HCT116 (cell line): ENCODE data around the gene C10orf120. TPM values are rescaled to one million over a fixed set of nuclear protein-coding genes. Genes with fewer than 3 reads are reported as not detected.

ENCODE experiments used
- ATAC-seq: fragments of 200-7000 bp; cut with Tn5 transposase; 2 replicates; pipeline ENCODE4 v1.9.1; 2020; ENCODE audit warnings: mild to moderate bottlenecking, moderate library complexity
- BruUV-seq: library from RNA; stranded (reverse); fragments of 400-500 nt; replicated peaks from 2 replicates; lab custom pipeline; 2021; lab: Mats Ljungman, UMichigan
- CTCF ChIA-PET: fragments of 300-600 bp; sonication (Branson Sonifier 250); formaldehyde crosslinking; loops from one replicate; lab custom pipeline; 2021; ENCODE audit warnings: antibody characterized with exemption; lab: Charles Lee
- POLR2A ChIA-PET: fragments of 300-600, 350-600 bp; sonication (Branson Sonifier 250); formaldehyde crosslinking; loops from one replicate; lab custom pipeline; 2021; ENCODE audit warnings: antibody characterized with exemption; lab: Charles Lee
- RAD21 ChIA-PET, 2 experiments: fragments of 300-600 bp; sonication (Branson Sonifier 250); formaldehyde crosslinking; loops; one replicate each; lab custom pipeline; 2023; ENCODE audit warnings: low total read pairs in 2 of 2; ENCODE audit not compliant: uncharacterized antibody in 2 of 2, unreplicated experiment in 2 of 2, low non-redundant PET in 1 of 2; lab: Charles Lee
- DNase-seq: peaks from one replicate; pipeline ENCODE4 v3.0.0-alpha.2; 2010; ENCODE audit warnings: low read depth, low spot score
- H2AFZ ChIP-seq: fragments of 200-600 bp; shearing (Covaris generic), sonication (generic); 2 replicates; pipeline ENCODE4 v1.6.1; 2017; ENCODE audit warnings: low read depth, mixed run types, mixed read lengths, antibody characterized with exemption, low read length; ENCODE audit not compliant: poor library complexity, severe bottlenecking
- H3K27ac ChIP-seq: 2 replicates; pipeline ENCODE4 v1.5.1; 2012; ENCODE audit warnings: low read depth, low read length
- H3K27me3 ChIP-seq: fragments of 200-600 bp; sonication (generic); 2 replicates; pipeline ENCODE4 v1.6.1; 2016; ENCODE audit warnings: mixed run types, low read length, mixed read lengths; ENCODE audit not compliant: insufficient read depth
- H3K36me3 ChIP-seq, 2 experiments: fragments of 200-500 bp in 1 of 2; fragments of 200-600 bp in 1 of 2; sonication (Bioruptor generic) in 1 of 2; sonication (generic) in 1 of 2; 2 replicates each; pipeline versions ENCODE4 v1.5.1 to v1.6.1; 2014 to 2016; ENCODE audit warnings: low read length in 2 of 2, inconsistent platforms in 1 of 2, mixed read lengths in 1 of 2, mixed run types in 1 of 2; ENCODE audit not compliant: insufficient read depth in 2 of 2, control insufficient read depth in 1 of 2
- H3K4me1 ChIP-seq, 2 experiments: fragments of 200-600 bp in 1 of 2; sonication (generic) in 1 of 2; 2 replicates each; pipeline versions ENCODE4 v1.5.1 to v1.6.1; 2012 to 2017; ENCODE audit warnings: low read length in 2 of 2, inconsistent platforms in 1 of 2, mild to moderate bottlenecking in 1 of 2, mixed read lengths in 1 of 2, mixed run types in 1 of 2, moderate library complexity in 1 of 2; ENCODE audit not compliant: insufficient read depth in 2 of 2, control insufficient read depth in 1 of 2
- H3K4me2 ChIP-seq: fragments of 200-600 bp; sonication (generic); 2 replicates; pipeline ENCODE4 v1.6.1; 2017; ENCODE audit warnings: mixed run types, low read length, mixed read lengths
- H3K4me3 ChIP-seq, 2 experiments: fragments of 200-600 bp in 1 of 2; sonication (generic) in 1 of 2; replicated peaks in 1 of 2; 2 replicates each; pipeline ENCODE4 v1.5.1; 2011 to 2016; ENCODE audit warnings: low read length in 2 of 2, control low read depth in 1 of 2, low read depth in 1 of 2, mild to moderate bottlenecking in 1 of 2, mixed read lengths in 1 of 2, mixed run types in 1 of 2
- H3K79me2 ChIP-seq: fragments of 200-600 bp; sonication (generic); 2 replicates; pipeline ENCODE4 v1.6.1; 2017; ENCODE audit warnings: mild to moderate bottlenecking, mixed run types, low read length, moderate library complexity, mixed read lengths; ENCODE audit not compliant: insufficient read depth
- H3K9ac ChIP-seq: fragments of 200-600 bp; sonication (generic); 2 replicates; pipeline ENCODE4 v1.6.1; 2016; ENCODE audit warnings: low read length, mixed read lengths
- H3K9me2 ChIP-seq: fragments of 200-600 bp; sonication (generic), shearing (Covaris generic); 2 replicates; pipeline ENCODE4 v1.6.1; 2017; ENCODE audit warnings: mixed run types, mild to moderate bottlenecking, moderate library complexity; ENCODE audit not compliant: insufficient read depth
- H3K9me3 ChIP-seq, 2 experiments: fragments of 200-500 bp in 1 of 2; fragments of 200-600 bp in 1 of 2; sonication (Bioruptor generic) in 1 of 2; sonication (generic) in 1 of 2; 2 replicates each; pipeline ENCODE4 v1.6.1; 2014 to 2017; ENCODE audit warnings: low read length in 2 of 2, mixed read lengths in 2 of 2, inconsistent platforms in 1 of 2, low read depth in 1 of 2, mild to moderate bottlenecking in 1 of 2, mixed run types in 1 of 2, moderate library complexity in 1 of 2; ENCODE audit not compliant: control insufficient read depth in 1 of 2, insufficient read depth in 1 of 2
- H4K20me1 ChIP-seq: fragments of 200-600 bp; sonication (generic), shearing (Covaris generic); 2 replicates; pipeline ENCODE4 v1.6.1; 2017; ENCODE audit warnings: mixed run types, mild to moderate bottlenecking, moderate library complexity; ENCODE audit not compliant: insufficient read depth
- CBX3 ChIP-seq: IDR thresholded peaks from 2 replicates; pipeline ENCODE4 v1.6.1; 2012; ENCODE audit warnings: low read depth
- EGR1 ChIP-seq: IDR thresholded peaks from 2 replicates; pipeline ENCODE4 v1.6.1; 2012; ENCODE audit warnings: low read depth
- EZH2 ChIP-seq: fragments of 200-600 bp; sonication (generic); IDR thresholded peaks from 2 replicates; pipeline ENCODE4 v1.6.1; 2017; ENCODE audit warnings: antibody characterized with exemption, mixed run types
- POLR2AphosphoS5 ChIP-seq: IDR thresholded peaks from 2 replicates; pipeline ENCODE4 v1.6.1; 2011; ENCODE audit warnings: mild to moderate bottlenecking, low read depth, low read length, moderate library complexity
- SRF ChIP-seq: IDR thresholded peaks from 2 replicates; pipeline ENCODE4 v1.6.1; 2012; ENCODE audit warnings: low read depth
- ZFX ChIP-seq: fragments of 450-650 bp; IDR thresholded peaks from 2 replicates; pipeline ENCODE4 v1.6.1; 2017
- intact Hi-C: fragments of 100-400 bp; cut with micrococcal nuclease; formaldehyde crosslinking; loops from 2 replicates; pipeline ENCODE4 v1.10.0; 2022
- total RNA-seq: library from RNA; stranded (reverse); gene quantifications from one replicate; pipeline ENCODE4 v1.2.1, GENCODE V29; 2021; ENCODE audit not compliant: unreplicated experiment
- TF ChIP-seq, protein P1 (sequence below), 3 experiments: fragments of 200-600 bp in 1 of 3; sonication (generic) in 1 of 3; IDR thresholded peaks in 2 of 3; conservative IDR thresholded peaks in 1 of 3; 2 replicates each; pipeline ENCODE4 v1.5.1; 2012 to 2017; ENCODE audit warnings: low read depth in 2 of 3, low read length in 2 of 3, antibody characterized with exemption in 1 of 3, borderline replicate concordance in 1 of 3, control low read depth in 1 of 3, mild to moderate bottlenecking in 1 of 3, mixed read lengths in 1 of 3, mixed run types in 1 of 3, moderate library complexity in 1 of 3; ENCODE audit not compliant: insufficient read depth in 1 of 3

The C10orf120 gene
- total RNA-seq, 1 experiment from 2014 or later: not detected

DNA sequence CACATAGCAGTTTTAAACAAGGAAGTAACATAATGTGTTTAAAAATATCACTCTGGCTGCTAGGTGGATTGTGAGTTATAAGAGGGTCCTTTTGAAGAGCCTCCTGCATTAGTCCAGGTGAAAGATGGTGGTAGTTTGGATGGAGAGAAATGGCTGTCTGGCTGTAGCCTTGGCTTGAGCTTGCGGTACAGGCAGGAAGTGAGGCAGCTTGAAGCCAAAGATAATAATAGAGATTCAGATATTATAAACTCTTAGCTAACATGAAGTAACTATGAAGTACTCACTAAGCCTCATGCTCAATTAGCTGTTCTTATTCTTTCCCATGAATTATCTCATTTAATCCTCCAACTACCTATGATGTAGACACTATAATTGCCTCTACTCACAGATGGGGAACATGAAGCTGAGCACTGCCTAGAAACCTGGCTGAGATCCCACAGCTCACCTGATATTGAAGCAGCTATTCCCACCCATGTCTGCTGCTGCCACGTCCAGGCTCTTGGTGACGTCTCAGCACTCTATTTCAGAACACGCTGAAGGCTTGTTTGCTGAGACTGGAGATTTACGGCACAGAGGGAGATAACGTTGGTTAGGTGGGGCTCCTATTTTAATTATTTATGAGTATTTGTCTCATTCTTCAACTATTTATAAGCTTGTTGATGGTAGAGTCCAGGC lies 10.4 kb downstream of the C10orf120 start:
- no peak overlapping the region for H3K27ac ChIP-seq
- H2AFZ ChIP-seq: no peak overlapping the region
- no peaks in the 10 kb centered on the region for H3K4me1 ChIP-seq
- intact Hi-C loops: no loop called here
- ChIA-PET CTCF (interaction anchor here (1.5 to 1.7 kb wide), 2 partner anchors 40 to 41 kb away, joined by 6 to 14 read pairs; no protein-coding TSS in a partner anchor), POLR2A (no interaction called here), RAD21 (interaction anchor here in 1 of 2 experiments (0.5 kb wide), 1 partner anchor 16 kb away, joined by 3 read pairs; no protein-coding TSS in a partner anchor)
- TF ChIP-seq EGR1: no peak
- TF ChIP-seq, protein P1, sequence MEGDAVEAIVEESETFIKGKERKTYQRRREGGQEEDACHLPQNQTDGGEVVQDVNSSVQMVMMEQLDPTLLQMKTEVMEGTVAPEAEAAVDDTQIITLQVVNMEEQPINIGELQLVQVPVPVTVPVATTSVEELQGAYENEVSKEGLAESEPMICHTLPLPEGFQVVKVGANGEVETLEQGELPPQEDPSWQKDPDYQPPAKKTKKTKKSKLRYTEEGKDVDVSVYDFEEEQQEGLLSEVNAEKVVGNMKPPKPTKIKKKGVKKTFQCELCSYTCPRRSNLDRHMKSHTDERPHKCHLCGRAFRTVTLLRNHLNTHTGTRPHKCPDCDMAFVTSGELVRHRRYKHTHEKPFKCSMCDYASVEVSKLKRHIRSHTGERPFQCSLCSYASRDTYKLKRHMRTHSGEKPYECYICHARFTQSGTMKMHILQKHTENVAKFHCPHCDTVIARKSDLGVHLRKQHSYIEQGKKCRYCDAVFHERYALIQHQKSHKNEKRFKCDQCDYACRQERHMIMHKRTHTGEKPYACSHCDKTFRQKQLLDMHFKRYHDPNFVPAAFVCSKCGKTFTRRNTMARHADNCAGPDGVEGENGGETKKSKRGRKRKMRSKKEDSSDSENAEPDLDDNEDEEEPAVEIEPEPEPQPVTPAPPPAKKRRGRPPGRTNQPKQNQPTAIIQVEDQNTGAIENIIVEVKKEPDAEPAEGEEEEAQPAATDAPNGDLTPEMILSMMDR (IDR thresholded peaks at IDR 0.05 in 2 of 3, conservative IDR thresholded peaks at IDR 0.05 in 1 of 3; ENCODE audit: borderline replicate concordance in 1 of 3, insufficient read depth in 1 of 3, low read depth in 2 of 3, low read length in 2 of 3): no peak
- no peak for TF ChIP-seq EZH2
- TF ChIP-seq SRF: no peak
- TF ChIP-seq CBX3: no peak
- TF ChIP-seq POLR2AphosphoS5: no peak
- TF ChIP-seq ZFX: no peak
- no peaks in the 10 kb centered on the region for H3K9me2 ChIP-seq
- BruUV-seq: no TSS peak
- no peak for DNase-seq
- H3K36me3 ChIP-seq: no peaks in the 10 kb centered on the region
- H3K9ac ChIP-seq: no peak overlapping the region
- no peak for ATAC-seq
- H3K79me2 ChIP-seq: no peaks in the 10 kb centered on the region
- no peak overlapping the region for H3K4me3 ChIP-seq
- H3K9me3 ChIP-seq: no peaks in the 10 kb centered on the region
- no peak overlapping the region for H3K4me2 ChIP-seq
- peaks cover 67% of the 10 kb centered on the region for H3K27me3 ChIP-seq
- no peaks in the 10 kb centered on the region for H4K20me1 ChIP-seq
